ENCODE measurements around the gene TXN2.
"Not testable (repeated sequence)": the region's sequence is repeated elsewhere in the genome, so short reads cannot be mapped to it uniquely, and the experiment has no call there.

Gene TXN2

GRCh38 chr22:36481393-36482168 lies at the start of gene TXN2:
Gene TXN2, minus strand, starts transcription at chr22:36481640. Its CDS starts 803 bp downstream, at chr22:36480837.
- DNase-seq: peak; percentile 97

GRCh38 chr22:36528795-36529751 lies 47.6 kb upstream of the TXN2 start, which contains the start of gene EIF3D:
Gene EIF3D, minus strand, starts transcription at chr22:36529166. Its CDS starts 3,045 bp downstream, at chr22:36526121.
- peak; percentile 100 for DNase-seq

GRCh38 chr22:36528341-36528740 lies 46.9 kb upstream of the TXN2 start:
- DNase-seq: no peak

GRCh38 chr22:36522662-36523061 lies 41.2 kb upstream of the TXN2 start:
- DNase-seq: no peak

GRCh38 chr22:36520423-36520822 lies 39.0 kb upstream of the TXN2 start:
- no peak for DNase-seq

- DNase-seq: not testable (repeated sequence)
Observed at GRCh38 chr22:36519906-36520305, 38.5 kb upstream of the TXN2 start.

- DNase-seq: no peak
Observed at GRCh38 chr22:36514766-36515165, 33.3 kb upstream of the TXN2 start.

GRCh38 chr22:36512991-36513390 lies 31.6 kb upstream of the TXN2 start:
- DNase-seq: no peak

GRCh38 chr22:36512333-36512732 lies 30.9 kb upstream of the TXN2 start:
- DNase-seq: no peak

- peak; percentile 31 for DNase-seq
Observed at GRCh38 chr22:36510966-36511881, 29.8 kb upstream of the TXN2 start.

GRCh38 chr22:36510384-36510783 lies 28.9 kb upstream of the TXN2 start:
- DNase-seq: no peak

- no peak for DNase-seq
Observed at GRCh38 chr22:36507518-36508010, 26.1 kb upstream of the TXN2 start.

- peak; percentile 88 for DNase-seq
Observed at GRCh38 chr22:36506637-36507517, 25.4 kb upstream of the TXN2 start, which contains the start of gene FOXRED2. Gene FOXRED2, minus strand, starts transcription at chr22:36507040. Its CDS starts 618 bp downstream, at chr22:36506422.

- no peak for DNase-seq
Observed at GRCh38 chr22:36505998-36506635, 24.7 kb upstream of the TXN2 start.

GRCh38 chr22:36497910-36498665 lies 16.6 kb upstream of the TXN2 start:
- DNase-seq: no peak

GRCh38 chr22:36493690-36494110 lies 12.3 kb upstream of the TXN2 start:
- peak; percentile 69 for DNase-seq

- no peak for DNase-seq
Observed at GRCh38 chr22:36492109-36492508, 10.7 kb upstream of the TXN2 start.

- DNase-seq: no peak
Observed at GRCh38 chr22:36491155-36491554, 9.7 kb upstream of the TXN2 start.

GRCh38 chr22:36486619-36487384 lies 5.4 kb upstream of the TXN2 start:
- peak; percentile 57 for DNase-seq

Measured in CD4-positive, alpha-beta T cell treated with Interleukin-15 for 1 hour (primary cell).